IMR-90 (cell line): ENCODE data around the gene CTSF. TPM values are rescaled to one million over a fixed set of nuclear protein-coding genes. Genes with fewer than 3 reads are reported as not detected.

Source experiments
- ATAC-seq: fragments of 200-7000 bp; cut with Tn5 transposase; 2 replicates; pipeline ENCODE4 v1.9.1; 2020; ENCODE audit warnings: low read depth, mild to moderate bottlenecking, moderate library complexity
- BruUV-seq: library from RNA; stranded (reverse); fragments of 400-500 nt; replicated peaks from 2 replicates; lab custom pipeline; 2021; lab: Mats Ljungman, UMichigan
- CTCF ChIA-PET: fragments of 300-600 bp; formaldehyde crosslinking; extraction: SDS; loops from one replicate; lab custom pipeline; 2021; ENCODE audit warnings: antibody characterized with exemption; lab: Yijun Ruan, JAX
- POLR2A ChIA-PET: fragments of 300-600 bp; sonication (Branson Sonifier 250); formaldehyde crosslinking; loops from one replicate; lab custom pipeline; 2022; ENCODE audit warnings: antibody characterized with exemption; ENCODE audit not compliant: unreplicated experiment; lab: Charles Lee
- DNase-seq: peaks from one replicate; pipeline ENCODE4 v3.0.0; 2013
- H2AFZ ChIP-seq: replicated peaks from 2 replicates; pipeline ENCODE3; 2013; ENCODE audit warnings: low read length, mild to moderate bottlenecking; ENCODE audit not compliant: poor library complexity
- H2AK5ac ChIP-seq: 2 replicates; pipeline ENCODE4 v1.6.1; 2013; ENCODE audit warnings: low read depth, low read length, inconsistent platforms
- H2AK9ac ChIP-seq: replicated peaks from 2 replicates; pipeline ENCODE3; 2013; ENCODE audit warnings: mild to moderate bottlenecking, low read depth, low read length, moderate library complexity; ENCODE audit not compliant: poor library complexity
- H2BK120ac ChIP-seq: 2 replicates; pipeline ENCODE4 v1.6.1; 2013; ENCODE audit warnings: low read depth, low read length, inconsistent platforms
- H2BK15ac ChIP-seq: 3 replicates; pipeline ENCODE4 v1.6.1; 2013; ENCODE audit warnings: low read depth, low read length, inconsistent platforms
- H2BK20ac ChIP-seq: 2 replicates; pipeline ENCODE4 v1.6.1; 2013; ENCODE audit warnings: low read depth, mild to moderate bottlenecking, inconsistent platforms, low read length, moderate library complexity
- H2BK5ac ChIP-seq: 2 replicates; pipeline ENCODE4 v1.6.1; 2013; ENCODE audit warnings: mild to moderate bottlenecking, low read depth, low read length, inconsistent platforms; ENCODE audit not compliant: poor library complexity, severe bottlenecking
- H3K14ac ChIP-seq: replicated peaks from 2 replicates; pipeline ENCODE4 v1.6.1; 2013; ENCODE audit warnings: low read depth, low read length, inconsistent platforms
- H3K18ac ChIP-seq: 2 replicates; pipeline ENCODE4 v1.6.1; 2013; ENCODE audit warnings: low read depth, low read length, control low read depth
- H3K23ac ChIP-seq: 2 replicates; pipeline ENCODE4 v1.6.1; 2013; ENCODE audit warnings: low read depth, low read length, inconsistent platforms
- H3K27ac ChIP-seq: 2 replicates; pipeline ENCODE4 v1.5.1; 2013; ENCODE audit warnings: mild to moderate bottlenecking, control low read depth, low read length; ENCODE audit not compliant: insufficient read depth
- H3K27me3 ChIP-seq: 2 replicates; pipeline ENCODE4 v1.6.1; 2013; ENCODE audit warnings: low read length; ENCODE audit not compliant: control insufficient read depth, insufficient read depth
- H3K36me3 ChIP-seq: 2 replicates; pipeline ENCODE4 v1.6.1; 2013; ENCODE audit warnings: low read length, mixed read lengths; ENCODE audit not compliant: control insufficient read depth, insufficient read depth
- H3K4ac ChIP-seq: 2 replicates; pipeline ENCODE4 v1.6.1; 2013; ENCODE audit warnings: low read depth, low read length, inconsistent platforms
- H3K4me1 ChIP-seq: 2 replicates; pipeline ENCODE4 v1.6.1; 2013; ENCODE audit warnings: low read length, mixed read lengths; ENCODE audit not compliant: control insufficient read depth, insufficient read depth
- H3K4me2 ChIP-seq: 2 replicates; pipeline ENCODE4 v1.6.1; 2013; ENCODE audit warnings: low read depth, mild to moderate bottlenecking, control low read depth, low read length, moderate library complexity
- H3K4me3 ChIP-seq: 2 replicates; pipeline ENCODE4 v1.5.1; 2013; ENCODE audit warnings: low read depth, mild to moderate bottlenecking, control low read depth, low read length, moderate library complexity; ENCODE audit not compliant: insufficient read depth
- H3K56ac ChIP-seq: 2 replicates; pipeline ENCODE4 v1.6.1; 2013; ENCODE audit warnings: low read length, inconsistent platforms; ENCODE audit not compliant: insufficient read depth; ENCODE audit errors: extremely low read depth
- H3K79me1 ChIP-seq, 2 experiments: 2 replicates each; pipeline ENCODE4 v1.6.1; 2013; ENCODE audit warnings: low read length in 2 of 2, inconsistent platforms in 1 of 2, low read depth in 1 of 2
- H3K9ac ChIP-seq: 2 replicates; pipeline ENCODE4 v1.6.1; 2013; ENCODE audit warnings: low read depth, low read length, control low read depth
- H3K9me1 ChIP-seq: 2 replicates; pipeline ENCODE4 v1.6.1; 2013; ENCODE audit warnings: low read length, inconsistent platforms; ENCODE audit not compliant: insufficient read depth
- H3K9me3 ChIP-seq: 2 replicates; pipeline ENCODE4 v1.6.1; 2013; ENCODE audit warnings: low read length; ENCODE audit not compliant: control insufficient read depth, insufficient read depth
- H4K20me1 ChIP-seq: 2 replicates; pipeline ENCODE4 v1.6.1; 2013; ENCODE audit warnings: low read length, inconsistent platforms; ENCODE audit not compliant: insufficient read depth
- H4K5ac ChIP-seq: 2 replicates; pipeline ENCODE4 v1.6.1; 2013; ENCODE audit warnings: mild to moderate bottlenecking, low read depth, low read length, control low read depth
- H4K8ac ChIP-seq, 2 experiments: 2 replicates each; pipeline ENCODE4 v1.6.1; 2013; ENCODE audit warnings: low read depth in 2 of 2, low read length in 2 of 2, control low read depth in 1 of 2, inconsistent platforms in 1 of 2
- H4K91ac ChIP-seq: 2 replicates; pipeline ENCODE4 v1.6.1; 2013; ENCODE audit warnings: low read depth, low read length, inconsistent platforms; ENCODE audit not compliant: insufficient read depth
- BHLHE40 ChIP-seq: fragments of 150-350 bp; IDR thresholded peaks from 2 replicates; pipeline ENCODE4 v1.6.1; 2016; ENCODE audit warnings: mild to moderate bottlenecking, low read depth, low read length
- CEBPB ChIP-seq: IDR thresholded peaks from 2 replicates; pipeline ENCODE4 v1.6.1; 2012; ENCODE audit warnings: low read depth, low read length, improper control_type of control experiment
- CHD1 ChIP-seq: IDR thresholded peaks from 2 replicates; pipeline ENCODE4 v1.6.1; 2012; ENCODE audit warnings: low read depth, low read length, improper control_type of control experiment
- CTCF ChIP-seq: conservative IDR thresholded peaks from 2 replicates; pipeline ENCODE4 v1.5.1; 2012; ENCODE audit warnings: mild to moderate bottlenecking, low read depth, low read length, improper control_type of control experiment
- MAFK ChIP-seq: IDR thresholded peaks from 2 replicates; pipeline ENCODE4 v1.6.1; 2012; ENCODE audit warnings: low read depth, low read length, improper control_type of control experiment
- MAZ ChIP-seq: IDR thresholded peaks from 2 replicates; pipeline ENCODE4 v1.6.1; 2012; ENCODE audit warnings: low read depth, mild to moderate bottlenecking, low read length, improper control_type of control experiment, moderate library complexity, borderline replicate concordance
- NFE2L2 ChIP-seq: fragments of 150-350 bp; IDR thresholded peaks from 2 replicates; pipeline ENCODE4 v1.6.1; 2016; ENCODE audit warnings: low read depth, mild to moderate bottlenecking, low read length
- POLR2A ChIP-seq: IDR thresholded peaks from 2 replicates; pipeline ENCODE4 v1.6.1; 2012; ENCODE audit warnings: mild to moderate bottlenecking, low read depth, low read length
- RAD21 ChIP-seq: IDR thresholded peaks from 2 replicates; pipeline ENCODE4 v1.6.1; 2012; ENCODE audit warnings: low read length, improper control_type of control experiment
- RCOR1 ChIP-seq: IDR thresholded peaks from 2 replicates; pipeline ENCODE4 v1.6.1; 2012; ENCODE audit warnings: mild to moderate bottlenecking, low read length, improper control_type of control experiment; ENCODE audit not compliant: insufficient replicate concordance
- RFX5 ChIP-seq: IDR thresholded peaks from 2 replicates; pipeline ENCODE4 v1.8.0; 2012; ENCODE audit warnings: low read depth, mild to moderate bottlenecking, low read length, moderate library complexity
- SMC3 ChIP-seq: fragments of 150-350 bp; IDR thresholded peaks from 2 replicates; pipeline ENCODE4 v1.6.1; 2016; ENCODE audit warnings: low read depth, mild to moderate bottlenecking, antibody characterized with exemption, low read length, moderate library complexity
- USF2 ChIP-seq: fragments of 150-350 bp; IDR thresholded peaks from 2 replicates; pipeline ENCODE4 v1.6.1; 2017; ENCODE audit warnings: mild to moderate bottlenecking, antibody characterized with exemption, low read length, low read depth
- WGBS, 2 experiments: methylation state at CpG; one replicate each; pipeline versions ENCODE4 v1.1.5 to v1.1.7; 2013; ENCODE audit warnings: missing lambda C conversion rate in 2 of 2; ENCODE audit not compliant: insufficient read length in 1 of 2; ENCODE audit errors: extremely low coverage in 2 of 2; 5-methylcytosine and 5-hydroxymethylcytosine counted together
- dilution Hi-C: fragments of 300-500 bp; cut with HindIII; formaldehyde crosslinking; loops from one replicate; pipeline ENCODE4 v1.14.3; 2018; ENCODE audit warnings: low sequenced_read_pairs; ENCODE audit not compliant: unreplicated experiment
- in situ Hi-C: fragments of 300-500 bp; cut with MboI; formaldehyde crosslinking; loops from 3 replicates; pipeline ENCODE4 v1.14.3; 2019; ENCODE audit warnings: low sequenced_read_pairs, inconsistent platforms, mixed read lengths
- intact Hi-C: fragments of 100-400 bp; cut with micrococcal nuclease; formaldehyde crosslinking; loops from 2 replicates; pipeline ENCODE4 v1.10.0; 2022
- polyA plus RNA-seq, 3 experiments: library from polyadenylated mRNA; depleted of rRNA; stranded (reverse); fragments of >200 nt; gene quantifications; 2 replicates each; pipeline ENCODE4 v1.2.3, GENCODE V29; 2012; ENCODE audit warnings: low replicate concordance in 1 of 3
- total RNA-seq: library from RNA; depleted of rRNA; stranded (reverse); fragments of >200 nt; gene quantifications from 2 replicates; pipeline ENCODE4 v1.2.3, GENCODE V29; 2012

The CTSF gene
- total and polyA plus RNA-seq, 2 of the 4 experiments (the other 2 are of a cell fraction), result 4.1 to 16.0 TPM

DNA sequence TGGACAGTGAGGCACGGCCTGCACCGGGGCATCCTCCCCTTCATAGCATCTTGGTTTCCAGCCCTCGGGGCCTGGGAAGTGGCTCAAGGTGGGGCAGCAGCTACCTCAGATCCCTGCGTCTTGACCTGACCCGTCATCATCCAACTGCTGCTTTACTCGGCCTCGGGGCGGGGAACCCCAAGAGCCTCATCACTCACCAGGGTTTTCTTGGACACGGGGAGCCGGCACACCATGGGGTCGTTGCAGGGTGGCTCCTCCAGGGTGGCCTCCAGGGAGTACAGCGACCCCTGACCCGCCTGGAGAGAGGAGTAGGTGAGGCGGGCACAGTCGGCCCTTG lies 651 bp downstream of the CTSF start:
- no peak overlapping the region for H3K14ac ChIP-seq
- no peak overlapping the region for H2BK20ac ChIP-seq
- peaks cover 2% of the 10 kb centered on the region; the same call in 1 of the 2 replicates for H3K27me3 ChIP-seq
- H2BK15ac ChIP-seq, result no peak overlapping the region
- H4K20me1 ChIP-seq, result no peaks in the 10 kb centered on the region
- DNase-seq (no peak), ATAC-seq (no peak)
- no TSS peak for BruUV-seq
- CTCF ChIA-PET, result no interaction called here
- H3K36me3 ChIP-seq, result peaks cover 3% of the 10 kb centered on the region; the same call in 1 of the 2 replicates
- no peak overlapping the region for H2BK5ac ChIP-seq
- H3K4me2 ChIP-seq, result peak overlapping the region; percentile 49; the same call in 1 of the 2 replicates
- H2AFZ ChIP-seq, result peak overlapping the region; percentile 95
- no peak overlapping the region for H2AK5ac ChIP-seq
- H3K4me1 ChIP-seq, result peaks cover 3% of the 10 kb centered on the region; the same call in 1 of the 2 replicates
- H3K4ac ChIP-seq, result no peak overlapping the region
- no peak overlapping the region; a peak in 1 of 4 replicates for H4K8ac ChIP-seq
- peaks cover 6% of the 10 kb centered on the region; the same call in 1 of the 2 replicates for H3K9me1 ChIP-seq
- no peak overlapping the region for H3K23ac ChIP-seq
- peak overlapping the region; percentile 78 for H2AK9ac ChIP-seq
- TF ChIP-seq BHLHE40, result no peak
- TF ChIP-seq POLR2A, result no peak
- no peak for TF ChIP-seq RAD21
- no peak for TF ChIP-seq CHD1
- no peak for TF ChIP-seq CTCF
- no peak for TF ChIP-seq NFE2L2
- no peak for TF ChIP-seq RFX5
- TF ChIP-seq USF2, result no peak
- no peak for TF ChIP-seq MAFK
- no peak for TF ChIP-seq SMC3
- no peak for TF ChIP-seq MAZ
- no peak for TF ChIP-seq CEBPB
- TF ChIP-seq RCOR1, result no peak
- no peak overlapping the region for H3K56ac ChIP-seq
- no peak overlapping the region for H4K91ac ChIP-seq
- no peaks in the 10 kb centered on the region for H3K79me1 ChIP-seq
- H2BK120ac ChIP-seq, result no peak overlapping the region
- H3K9me3 ChIP-seq, result no peaks in the 10 kb centered on the region
- H3K9ac ChIP-seq, result no peak overlapping the region
- H3K27ac ChIP-seq, result no peak overlapping the region
- H4K5ac ChIP-seq, result no peak overlapping the region
- no CpG with 5 or more reads among the region's 15 CpGs for WGBS, 2 experiments
- POLR2A ChIA-PET, result interaction anchor here (0.6 kb wide), 1 partner anchor 71 kb away, joined by 4 read pairs; the partner anchor contains the start of gene RBM4
- dilution Hi-C loops (no loop called here), in situ Hi-C loops (no loop called here), intact Hi-C loops (no loop called here)
- peak overlapping the region; percentile 41; the same call in 1 of the 2 replicates for H3K4me3 ChIP-seq
- no peak overlapping the region for H3K18ac ChIP-seq
